Osteoblast (primary cell): Measurements from ENCODE around the gene EXOC6. TPM values are rescaled to one million over a fixed set of nuclear protein-coding genes. Genes with fewer than 3 reads are reported as not detected.

Experiments used
- DNase-seq: peaks from one replicate; pipeline ENCODE4 v3.0.0; 2011; ENCODE audit warnings: low spot score, mixed read lengths; ENCODE audit not compliant: insufficient read length; ENCODE audit errors: missing footprints
- H2AFZ ChIP-seq: 2 replicates; pipeline ENCODE4 v1.6.0; 2011; ENCODE audit warnings: mild to moderate bottlenecking, low read length
- H3K27ac ChIP-seq: 2 replicates; pipeline ENCODE4 v1.5.1; 2011; ENCODE audit warnings: mild to moderate bottlenecking, low read depth, low read length, moderate library complexity
- H3K27me3 ChIP-seq: 2 replicates; pipeline ENCODE4 v1.6.0; 2012; ENCODE audit warnings: mild to moderate bottlenecking, control low read depth, inconsistent platforms, low read length, moderate library complexity; ENCODE audit not compliant: insufficient read depth
- H3K36me3 ChIP-seq: 2 replicates; pipeline ENCODE4 v1.5.1; 2011; ENCODE audit warnings: mild to moderate bottlenecking, low read length, control low read depth, moderate library complexity; ENCODE audit not compliant: insufficient read depth
- H3K4me1 ChIP-seq: 2 replicates; pipeline ENCODE4 v1.5.1; 2011; ENCODE audit warnings: mild to moderate bottlenecking, low read length, control low read depth, moderate library complexity; ENCODE audit not compliant: insufficient read depth
- H3K4me2 ChIP-seq: 2 replicates; pipeline ENCODE4 v1.6.0; 2011; ENCODE audit warnings: mild to moderate bottlenecking, low read length; ENCODE audit not compliant: insufficient read depth
- H3K4me3 ChIP-seq: fragments of 200-600 bp; sonication (generic); 3 replicates; pipeline ENCODE4 v1.5.1; 2012; ENCODE audit warnings: mild to moderate bottlenecking, low read length, inconsistent platforms; ENCODE audit not compliant: insufficient read depth
- H3K79me2 ChIP-seq: 2 replicates; pipeline ENCODE4 v1.6.0; 2012; ENCODE audit warnings: mild to moderate bottlenecking, low read length, control low read depth, inconsistent platforms; ENCODE audit not compliant: insufficient read depth
- H3K9me3 ChIP-seq: 2 replicates; pipeline ENCODE4 v1.5.1; 2011; ENCODE audit warnings: low read depth, low read length, control low read depth
- H4K20me1 ChIP-seq: 2 replicates; pipeline ENCODE4 v1.6.0; 2012; ENCODE audit warnings: mild to moderate bottlenecking, low read length, control low read depth; ENCODE audit not compliant: insufficient read depth
- total RNA-seq: library from RNA; depleted of rRNA; stranded (reverse); fragments of >200 nt; gene quantifications from 2 replicates; pipeline ENCODE4 v1.2.3, GENCODE V29; 2012
- TF ChIP-seq, protein P1 (sequence below): IDR thresholded peaks from 2 replicates; pipeline ENCODE4 v1.5.1; 2011; ENCODE audit warnings: mild to moderate bottlenecking, low read depth, low read length, moderate library complexity; ENCODE audit errors: extremely low read depth

EXOC6 gene
- total RNA-seq, 1 donor: 8.7 TPM

DNA sequence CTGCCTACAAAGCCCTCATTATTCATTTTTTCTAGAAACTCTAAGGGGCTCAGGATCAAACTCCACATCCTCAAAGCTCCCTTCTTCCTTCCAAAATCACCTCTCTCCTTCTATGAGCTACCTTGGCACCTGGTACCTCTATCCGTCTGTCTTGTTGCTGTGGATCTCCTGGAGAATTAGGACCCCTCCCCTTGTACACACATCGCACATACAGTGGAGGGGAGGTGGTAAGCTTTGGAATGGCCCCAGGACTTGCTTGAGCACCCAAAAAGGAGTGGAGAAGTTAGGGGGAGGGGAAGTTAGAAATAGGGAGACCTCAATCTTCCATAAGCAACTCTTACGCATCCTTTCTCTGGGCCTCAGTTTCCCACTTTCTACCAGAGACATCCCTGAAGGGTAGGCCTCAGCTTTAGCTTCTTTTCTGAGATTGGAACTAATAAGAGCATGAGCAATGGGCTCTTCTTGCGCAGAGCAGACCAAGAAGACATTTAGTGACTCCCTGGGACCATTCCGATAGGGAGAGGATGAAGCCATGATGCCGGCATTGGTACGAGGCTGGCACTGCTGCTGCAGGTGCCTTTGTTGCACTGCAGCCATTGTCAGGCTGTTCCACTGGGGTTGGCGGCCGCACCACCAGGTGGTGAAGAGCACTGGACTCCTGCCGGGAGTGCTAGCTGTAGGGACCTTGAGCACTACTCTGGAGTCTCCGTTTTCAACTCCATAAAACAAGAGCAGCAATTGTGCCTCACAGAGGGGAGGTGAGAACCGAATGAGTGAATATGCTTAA lies 216.7 kb downstream of the EXOC6 start:
- H3K79me2 ChIP-seq: no peaks in the 10 kb centered on the region
- H3K4me1 ChIP-seq: peaks cover 6% of the 10 kb centered on the region
- no peak overlapping the region for H3K4me2 ChIP-seq
- H4K20me1 ChIP-seq: no peaks in the 10 kb centered on the region
- H3K9me3 ChIP-seq: no peaks in the 10 kb centered on the region
- H3K4me3 ChIP-seq: no peak overlapping the region
- H3K27me3 ChIP-seq: peaks cover 93% of the 10 kb centered on the region
- peak; percentile 66 for DNase-seq
- TF ChIP-seq, protein P1, sequence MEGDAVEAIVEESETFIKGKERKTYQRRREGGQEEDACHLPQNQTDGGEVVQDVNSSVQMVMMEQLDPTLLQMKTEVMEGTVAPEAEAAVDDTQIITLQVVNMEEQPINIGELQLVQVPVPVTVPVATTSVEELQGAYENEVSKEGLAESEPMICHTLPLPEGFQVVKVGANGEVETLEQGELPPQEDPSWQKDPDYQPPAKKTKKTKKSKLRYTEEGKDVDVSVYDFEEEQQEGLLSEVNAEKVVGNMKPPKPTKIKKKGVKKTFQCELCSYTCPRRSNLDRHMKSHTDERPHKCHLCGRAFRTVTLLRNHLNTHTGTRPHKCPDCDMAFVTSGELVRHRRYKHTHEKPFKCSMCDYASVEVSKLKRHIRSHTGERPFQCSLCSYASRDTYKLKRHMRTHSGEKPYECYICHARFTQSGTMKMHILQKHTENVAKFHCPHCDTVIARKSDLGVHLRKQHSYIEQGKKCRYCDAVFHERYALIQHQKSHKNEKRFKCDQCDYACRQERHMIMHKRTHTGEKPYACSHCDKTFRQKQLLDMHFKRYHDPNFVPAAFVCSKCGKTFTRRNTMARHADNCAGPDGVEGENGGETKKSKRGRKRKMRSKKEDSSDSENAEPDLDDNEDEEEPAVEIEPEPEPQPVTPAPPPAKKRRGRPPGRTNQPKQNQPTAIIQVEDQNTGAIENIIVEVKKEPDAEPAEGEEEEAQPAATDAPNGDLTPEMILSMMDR: no peak
- H2AFZ ChIP-seq: no peak overlapping the region
- no peak overlapping the region for H3K27ac ChIP-seq
- no peaks in the 10 kb centered on the region for H3K36me3 ChIP-seq

DNA sequence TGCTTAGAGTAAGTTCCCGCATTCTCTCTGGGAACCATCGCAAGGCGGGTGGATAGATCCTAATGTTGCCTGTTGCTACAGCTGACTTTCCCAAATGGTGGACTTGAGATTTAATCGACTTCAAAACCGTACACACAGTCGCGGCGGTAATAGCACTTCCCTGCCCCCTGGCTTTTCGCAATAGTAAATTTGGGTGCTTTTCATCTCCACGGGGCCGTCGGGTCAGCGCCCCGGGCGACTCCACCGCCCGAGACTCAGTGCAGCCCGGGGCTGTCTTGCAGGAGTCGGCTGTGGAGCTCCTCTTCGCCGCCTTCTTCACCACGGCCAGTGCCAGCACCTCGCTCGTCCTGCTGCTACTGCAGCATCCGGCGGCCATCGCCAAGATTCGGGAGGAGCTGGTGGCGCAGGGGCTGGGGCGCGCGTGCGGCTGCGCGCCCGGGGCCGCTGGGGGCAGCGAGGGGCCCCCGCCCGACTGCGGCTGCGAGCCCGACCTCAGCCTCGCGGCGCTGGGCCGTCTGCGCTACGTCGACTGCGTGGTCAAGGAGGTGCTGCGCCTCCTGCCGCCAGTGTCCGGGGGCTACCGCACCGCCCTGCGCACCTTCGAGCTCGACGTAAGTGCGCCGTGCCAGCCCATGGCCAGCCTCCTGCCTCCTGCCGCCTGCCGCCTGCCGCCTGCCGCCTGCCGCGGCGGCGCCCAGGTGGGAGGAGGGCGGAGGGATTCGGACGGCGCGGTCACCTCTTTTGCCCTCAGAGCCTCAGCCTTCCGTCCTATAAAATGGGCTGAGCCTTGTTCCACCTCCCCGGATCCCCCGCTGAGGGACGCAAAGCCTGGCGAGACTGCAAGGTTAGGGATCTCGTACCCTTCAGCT lies 217.6 kb downstream of the EXOC6 start:
- Histone ChIP-seq H4K20me1 (no peaks in the 10 kb centered on the region), H2AFZ (no peak overlapping the region), H3K4me1 (peaks cover 6% of the 10 kb centered on the region), H3K27ac (no peak overlapping the region), H3K79me2 (no peaks in the 10 kb centered on the region), H3K4me2 (no peak overlapping the region), H3K4me3 (peak overlapping the region; percentile 19), H3K27me3 (peaks cover 89% of the 10 kb centered on the region), H3K9me3 (no peaks in the 10 kb centered on the region), H3K36me3 (no peaks in the 10 kb centered on the region)
- DNase-seq: peak; percentile 92
- TF ChIP-seq, protein P1: no peak

DNA sequence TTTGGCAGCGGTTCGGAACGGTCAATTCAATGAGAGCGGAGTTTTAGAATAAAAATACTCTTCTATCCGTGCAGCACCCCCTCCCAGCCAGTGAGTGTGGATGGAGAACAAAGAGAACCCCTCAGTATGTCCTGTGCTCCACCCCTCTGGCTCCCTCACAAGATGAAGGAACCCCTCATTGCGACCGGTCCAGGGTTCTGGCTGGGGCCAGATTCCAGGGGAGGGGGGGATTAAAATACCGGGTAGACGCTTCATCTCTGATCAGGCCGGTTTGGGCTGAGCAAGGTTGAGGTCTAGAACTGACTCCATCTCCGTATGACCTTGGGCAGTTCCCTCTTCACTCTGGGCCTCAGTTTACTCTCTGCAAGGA lies 218.2 kb downstream of the EXOC6 start:
- no peak overlapping the region for H3K4me3 ChIP-seq
- peaks cover 87% of the 10 kb centered on the region for H3K27me3 ChIP-seq

More for the DNA sequence above, 218.2 kb downstream of the EXOC6 start:
- Histone ChIP-seq H3K27ac (no peak overlapping the region), H3K36me3 (no peaks in the 10 kb centered on the region), H3K9me3 (no peaks in the 10 kb centered on the region), H3K4me1 (peaks cover 6% of the 10 kb centered on the region), H4K20me1 (no peaks in the 10 kb centered on the region), H2AFZ (no peak overlapping the region), H3K4me2 (no peak overlapping the region), H3K79me2 (no peaks in the 10 kb centered on the region)
- TF ChIP-seq, protein P1: no peak
- DNase-seq: no peak
